ENCODE measurements around the gene MRPL12. TPM values are rescaled to one million over a fixed set of nuclear protein-coding genes. Genes with fewer than 3 reads are reported as not detected.
A peak's percentile ranks its signal among the peaks of the same experiment; 100 is the strongest.

Gene MRPL12
- total RNA-seq, 1 experiment from 2014 or later: 108 TPM

DNA sequence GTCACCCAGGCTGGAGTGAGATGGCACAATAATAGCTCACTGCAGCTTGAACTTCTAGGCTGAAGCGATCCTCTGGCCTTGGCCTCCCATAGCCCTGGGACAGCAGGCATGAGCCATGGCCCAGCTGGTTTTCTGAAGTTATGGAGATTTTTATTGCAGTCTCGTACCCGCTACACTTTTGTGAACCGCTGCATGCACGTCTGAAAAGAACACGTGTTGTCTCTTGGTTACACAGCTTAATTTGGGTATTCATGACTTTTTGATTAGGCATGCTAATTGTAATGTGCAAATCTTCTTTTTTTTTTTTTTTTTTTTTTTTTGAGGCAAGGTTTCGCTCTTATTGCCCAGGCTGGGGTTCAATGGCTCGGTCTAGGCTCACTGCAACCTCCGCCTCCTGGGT is 22.3 kb downstream of the MRPL12 start:
- no peak for ATAC-seq
- no peaks in the 10 kb centered on the region for H4K20me1 ChIP-seq (ENCODE audit: low read length)
- TF ChIP-seq EZH2phosphoT487 (IDR thresholded peaks at IDR 0.05; ENCODE audit: borderline replicate concordance, low read length) (no peak), EZH2 (IDR thresholded peaks at IDR 0.05; ENCODE audit: low read length, unreplicated experiment) (no peak)
- TF ChIP-seq, protein P1, sequence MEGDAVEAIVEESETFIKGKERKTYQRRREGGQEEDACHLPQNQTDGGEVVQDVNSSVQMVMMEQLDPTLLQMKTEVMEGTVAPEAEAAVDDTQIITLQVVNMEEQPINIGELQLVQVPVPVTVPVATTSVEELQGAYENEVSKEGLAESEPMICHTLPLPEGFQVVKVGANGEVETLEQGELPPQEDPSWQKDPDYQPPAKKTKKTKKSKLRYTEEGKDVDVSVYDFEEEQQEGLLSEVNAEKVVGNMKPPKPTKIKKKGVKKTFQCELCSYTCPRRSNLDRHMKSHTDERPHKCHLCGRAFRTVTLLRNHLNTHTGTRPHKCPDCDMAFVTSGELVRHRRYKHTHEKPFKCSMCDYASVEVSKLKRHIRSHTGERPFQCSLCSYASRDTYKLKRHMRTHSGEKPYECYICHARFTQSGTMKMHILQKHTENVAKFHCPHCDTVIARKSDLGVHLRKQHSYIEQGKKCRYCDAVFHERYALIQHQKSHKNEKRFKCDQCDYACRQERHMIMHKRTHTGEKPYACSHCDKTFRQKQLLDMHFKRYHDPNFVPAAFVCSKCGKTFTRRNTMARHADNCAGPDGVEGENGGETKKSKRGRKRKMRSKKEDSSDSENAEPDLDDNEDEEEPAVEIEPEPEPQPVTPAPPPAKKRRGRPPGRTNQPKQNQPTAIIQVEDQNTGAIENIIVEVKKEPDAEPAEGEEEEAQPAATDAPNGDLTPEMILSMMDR (conservative IDR thresholded peaks at IDR 0.05; ENCODE audit: low read depth, low read length): no peak
- peaks cover 3% of the 10 kb centered on the region for H3F3A ChIP-seq (ENCODE audit: low read length, unreplicated experiment)
- no TSS peak for BruUV-seq (replicated peaks)
- H3K9me3 ChIP-seq (ENCODE audit: low read length): no peaks in the 10 kb centered on the region
- H3K27ac ChIP-seq (ENCODE audit: low read length): no peak overlapping the region
- H3K4me2 ChIP-seq (ENCODE audit: low read length): no peak overlapping the region
- peaks cover 38% of the 10 kb centered on the region for H3K4me1 ChIP-seq (ENCODE audit: insufficient read depth, low read length)
- no peaks in the 10 kb centered on the region for H3K9me2 ChIP-seq (replicated peaks; ENCODE audit: low read length)
- H3K36me3 ChIP-seq (ENCODE audit: low read depth, low read length): no peaks in the 10 kb centered on the region
- no peak overlapping the region for H3K9ac ChIP-seq (ENCODE audit: low read length)
- POLR2A ChIA-PET (ENCODE audit: unreplicated experiment): interaction anchor here (0.6 to 0.7 kb wide), 3 partner anchors 22 to 154 kb away, joined by 4 to 12 read pairs (median 9); partner anchors contain the start of gene MRPL12
- no peak for DNase-seq
- H2AFZ ChIP-seq (ENCODE audit: low read length): no peak overlapping the region
- no peaks in the 10 kb centered on the region for H3K27me3 ChIP-seq (ENCODE audit: low read length)
- no peak overlapping the region for H3K4me3 ChIP-seq (ENCODE audit: low read length)
- CTCF ChIA-PET: no interaction called here
- intact Hi-C loops (cut with micrococcal nuclease): no loop called here
- H3K79me2 ChIP-seq (ENCODE audit: low read length): no peaks in the 10 kb centered on the region

DNA sequence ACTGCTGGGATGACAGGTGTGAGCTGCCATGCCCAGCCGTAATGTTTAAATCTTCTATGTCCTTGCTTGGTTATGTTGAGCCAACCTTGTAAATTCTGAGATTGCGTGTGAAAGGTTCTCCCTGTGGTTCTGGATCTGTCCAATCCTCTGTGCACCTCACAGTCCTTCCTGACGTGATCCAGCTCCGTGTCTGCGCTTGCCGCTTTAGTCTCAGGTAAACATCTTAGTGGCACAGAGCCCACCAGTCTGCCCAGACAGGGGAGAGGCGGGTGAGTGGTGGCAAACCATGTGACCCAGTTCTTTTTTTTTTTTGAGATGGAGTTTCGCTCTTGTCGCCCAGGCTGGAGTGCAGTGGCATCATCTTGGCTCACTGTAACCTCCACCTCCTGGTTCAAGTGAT is 22.8 kb downstream of the MRPL12 start:
- no peaks in the 10 kb centered on the region for H3K27me3 ChIP-seq (ENCODE audit: low read length)
- intact Hi-C loops (cut with micrococcal nuclease): no loop called here
- no peak overlapping the region for H3K4me2 ChIP-seq (ENCODE audit: low read length)
- H3K36me3 ChIP-seq (ENCODE audit: low read depth, low read length): no peaks in the 10 kb centered on the region
- no peak overlapping the region for H3K9ac ChIP-seq (ENCODE audit: low read length)
- no peaks in the 10 kb centered on the region for H4K20me1 ChIP-seq (ENCODE audit: low read length)
- CTCF ChIA-PET: no interaction called here
- H3K4me3 ChIP-seq (ENCODE audit: low read length): no peak overlapping the region
- H3K9me2 ChIP-seq (replicated peaks; ENCODE audit: low read length): no peaks in the 10 kb centered on the region
- H3F3A ChIP-seq (ENCODE audit: low read length, unreplicated experiment): peaks cover 3% of the 10 kb centered on the region
- H3K79me2 ChIP-seq (ENCODE audit: low read length): no peaks in the 10 kb centered on the region
- no peak for DNase-seq
- BruUV-seq (replicated peaks): no TSS peak
- H2AFZ ChIP-seq (ENCODE audit: low read length): no peak overlapping the region
- no peak overlapping the region for H3K27ac ChIP-seq (ENCODE audit: low read length)
- H3K4me1 ChIP-seq (ENCODE audit: insufficient read depth, low read length): peaks cover 38% of the 10 kb centered on the region
- POLR2A ChIA-PET (ENCODE audit: unreplicated experiment): interaction anchor here (0.7 kb wide), 1 partner anchor 23 kb away, joined by 4 read pairs; the partner anchor contains the start of gene MRPL12
- no peaks in the 10 kb centered on the region for H3K9me3 ChIP-seq (ENCODE audit: low read length)
- no peak for ATAC-seq
- TF ChIP-seq EZH2 (IDR thresholded peaks at IDR 0.05; ENCODE audit: low read length, unreplicated experiment): no peak
- TF ChIP-seq EZH2phosphoT487 (IDR thresholded peaks at IDR 0.05; ENCODE audit: borderline replicate concordance, low read length): no peak
- TF ChIP-seq, protein P1 (conservative IDR thresholded peaks at IDR 0.05; ENCODE audit: low read depth, low read length): no peak

DNA sequence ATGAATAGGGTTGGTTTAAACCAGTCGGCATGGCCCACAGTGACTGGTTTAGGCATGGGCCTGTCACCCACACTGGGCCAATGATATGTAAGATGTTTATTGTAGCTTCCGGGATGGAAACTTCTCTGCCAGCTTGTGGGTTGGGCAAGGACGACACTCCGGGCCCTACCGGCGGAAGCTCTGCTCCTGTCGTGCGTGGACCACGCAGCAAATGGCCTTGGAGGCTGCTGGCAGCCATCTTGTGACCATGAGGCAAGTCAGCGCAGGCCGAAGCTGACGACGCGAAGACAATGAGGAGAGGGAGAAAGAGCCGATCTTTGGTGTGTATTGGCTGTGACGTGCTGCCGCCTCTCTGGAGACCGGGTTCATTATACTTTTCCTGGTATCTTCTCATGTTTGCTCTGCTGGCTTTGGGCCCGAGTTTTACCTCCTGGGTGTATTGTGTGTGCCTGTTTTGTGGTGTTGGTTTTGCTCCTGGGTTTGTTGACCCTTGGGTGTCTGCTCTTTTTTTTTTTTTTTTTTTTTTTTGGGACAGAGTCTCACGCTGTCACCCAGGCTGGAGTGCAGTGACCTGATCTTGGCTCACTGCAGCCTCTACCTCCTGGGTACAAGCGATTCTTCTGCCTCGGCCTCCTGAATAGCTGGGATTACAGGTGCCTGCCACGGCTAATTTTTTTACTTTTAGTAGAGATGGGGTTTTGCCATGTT is 24.3 kb downstream of the MRPL12 start:
- TF ChIP-seq, protein P1 (conservative IDR thresholded peaks at IDR 0.05; ENCODE audit: low read depth, low read length): no peak
- TF ChIP-seq EZH2phosphoT487 (IDR thresholded peaks at IDR 0.05; ENCODE audit: borderline replicate concordance, low read length): no peak
- TF ChIP-seq EZH2 (IDR thresholded peaks at IDR 0.05; ENCODE audit: low read length, unreplicated experiment): no peak
- BruUV-seq (replicated peaks): TSS peak; percentile 38
- Histone ChIP-seq H3K4me1 (ENCODE audit: insufficient read depth, low read length) (peaks cover 23% of the 10 kb centered on the region), H2AFZ (ENCODE audit: low read length) (peak overlapping the region; percentile 49; the same call in 1 of the 2 replicates), H3K9me3 (ENCODE audit: low read length) (no peaks in the 10 kb centered on the region), H4K20me1 (ENCODE audit: low read length) (no peaks in the 10 kb centered on the region), H3K36me3 (ENCODE audit: low read depth, low read length) (no peaks in the 10 kb centered on the region), H3K9me2 (replicated peaks; ENCODE audit: low read length) (no peaks in the 10 kb centered on the region), H3K27me3 (ENCODE audit: low read length) (no peaks in the 10 kb centered on the region), H3K4me3 (ENCODE audit: low read length) (no peak overlapping the region), H3K79me2 (ENCODE audit: low read length) (no peaks in the 10 kb centered on the region), H3K27ac (ENCODE audit: low read length) (0 out of 2 replicates have a peak overlapping the region, but pooled peaks have one; percentile 4), H3F3A (ENCODE audit: low read length, unreplicated experiment) (peaks cover 3% of the 10 kb centered on the region), H3K4me2 (ENCODE audit: low read length) (peak overlapping the region; percentile 11; the same call in 1 of the 2 replicates), H3K9ac (ENCODE audit: low read length) (no peak overlapping the region)
- ChIA-PET POLR2A (ENCODE audit: unreplicated experiment) (no interaction called here), CTCF (no interaction called here)
- ATAC-seq (peak; percentile 23), DNase-seq (peak; percentile 44)
- intact Hi-C loops (cut with micrococcal nuclease): no loop called here

All from PC-3 (cell line).